Liver (tissue), 3 donors: ENCODE results near the gene HMGCL.

Experiments
- ATF3 ChIP-seq: IDR thresholded peaks from 2 replicates; pipeline ENCODE4 v1.6.1; 2016; ENCODE audit warnings: antibody characterized with exemption
- CTCF ChIP-seq: fragments of 150-350 bp; IDR thresholded peaks from 2 replicates; pipeline ENCODE4 v1.5.1; 2017; ENCODE audit warnings: improper control_type of control experiment, low read depth, low read length; ENCODE audit not compliant: missing input control
- EGR1 ChIP-seq, 2 donors: IDR thresholded peaks; 2 replicates each; pipeline ENCODE4 v1.6.1; 2016 to 2018; ENCODE audit warnings: antibody characterized with exemption in 2 of 2, low read depth in 2 of 2
- MAX ChIP-seq: IDR thresholded peaks from 2 replicates; pipeline ENCODE4 v1.6.1; 2016; ENCODE audit warnings: antibody characterized with exemption
- NR2F2 ChIP-seq: IDR thresholded peaks from 2 replicates; pipeline ENCODE4 v1.6.1; 2016; ENCODE audit warnings: antibody characterized with exemption
- RAD21 ChIP-seq, 2 donors: IDR thresholded peaks; 2 replicates each; pipeline ENCODE4 v1.6.1; 2016; ENCODE audit warnings: antibody characterized with exemption in 2 of 2, mild to moderate bottlenecking in 2 of 2
- REST ChIP-seq: IDR thresholded peaks from 2 replicates; pipeline ENCODE4 v1.6.1; 2016; ENCODE audit warnings: antibody characterized with exemption, mild to moderate bottlenecking
- SP1 ChIP-seq: IDR thresholded peaks from 2 replicates; pipeline ENCODE4 v1.6.1; 2018; ENCODE audit warnings: antibody characterized with exemption, mild to moderate bottlenecking
- YY1 ChIP-seq: IDR thresholded peaks from 2 replicates; pipeline ENCODE4 v1.6.1; 2016; ENCODE audit warnings: antibody characterized with exemption, mild to moderate bottlenecking
- ZBTB33 ChIP-seq: IDR thresholded peaks from 2 replicates; pipeline ENCODE4 v1.6.1; 2016; ENCODE audit warnings: antibody characterized with exemption
- donor health status: healthy.
- donor health status: healthy.

- TF ChIP-seq CTCF (no peak), REST (no peak), SP1 (no peak), EGR1 (IDR thresholded peaks at IDR 0.05; ENCODE audit: low read depth in 2 of 2) (no peak), YY1 (no peak), ATF3 (no peak), MAX (no peak), RAD21 (IDR thresholded peaks at IDR 0.05) (no peak), ZBTB33 (no peak), NR2F2 (no peak)
These were observed 47.2 kb upstream of the HMGCL start for GRCh38 chr1:23872421-23872820.
